HCT116 (cell line): Measurements from ENCODE around the gene ZFYVE16. TPM values are rescaled to one million over a fixed set of nuclear protein-coding genes. Genes with fewer than 3 reads are reported as not detected.

Source experiments
- ATAC-seq: fragments of 200-7000 bp; cut with Tn5 transposase; 2 replicates; pipeline ENCODE4 v1.9.1; 2020; ENCODE audit warnings: mild to moderate bottlenecking, moderate library complexity
- BruUV-seq: library from RNA; stranded (reverse); fragments of 400-500 nt; replicated peaks from 2 replicates; lab custom pipeline; 2021; lab: Mats Ljungman, UMichigan
- CTCF ChIA-PET: fragments of 300-600 bp; sonication (Branson Sonifier 250); formaldehyde crosslinking; loops from one replicate; lab custom pipeline; 2021; ENCODE audit warnings: antibody characterized with exemption; lab: Charles Lee
- POLR2A ChIA-PET: fragments of 300-600, 350-600 bp; sonication (Branson Sonifier 250); formaldehyde crosslinking; loops from one replicate; lab custom pipeline; 2021; ENCODE audit warnings: antibody characterized with exemption; lab: Charles Lee
- RAD21 ChIA-PET, 2 experiments: fragments of 300-600 bp; sonication (Branson Sonifier 250); formaldehyde crosslinking; loops; one replicate each; lab custom pipeline; 2023; ENCODE audit warnings: low total read pairs in 2 of 2; ENCODE audit not compliant: uncharacterized antibody in 2 of 2, unreplicated experiment in 2 of 2, low non-redundant PET in 1 of 2; lab: Charles Lee
- DNase-seq: peaks from one replicate; pipeline ENCODE4 v3.0.0-alpha.2; 2010; ENCODE audit warnings: low read depth, low spot score
- H2AFZ ChIP-seq: fragments of 200-600 bp; shearing (Covaris generic), sonication (generic); 2 replicates; pipeline ENCODE4 v1.6.1; 2017; ENCODE audit warnings: low read depth, mixed run types, mixed read lengths, antibody characterized with exemption, low read length; ENCODE audit not compliant: poor library complexity, severe bottlenecking
- H3K27ac ChIP-seq: 2 replicates; pipeline ENCODE4 v1.5.1; 2012; ENCODE audit warnings: low read depth, low read length
- H3K27me3 ChIP-seq: fragments of 200-600 bp; sonication (generic); 2 replicates; pipeline ENCODE4 v1.6.1; 2016; ENCODE audit warnings: mixed run types, low read length, mixed read lengths; ENCODE audit not compliant: insufficient read depth
- H3K36me3 ChIP-seq, 2 experiments: fragments of 200-500 bp in 1 of 2; fragments of 200-600 bp in 1 of 2; sonication (Bioruptor generic) in 1 of 2; sonication (generic) in 1 of 2; 2 replicates each; pipeline versions ENCODE4 v1.5.1 to v1.6.1; 2014 to 2016; ENCODE audit warnings: low read length in 2 of 2, inconsistent platforms in 1 of 2, mixed read lengths in 1 of 2, mixed run types in 1 of 2; ENCODE audit not compliant: insufficient read depth in 2 of 2, control insufficient read depth in 1 of 2
- H3K4me1 ChIP-seq, 2 experiments: fragments of 200-600 bp in 1 of 2; sonication (generic) in 1 of 2; 2 replicates each; pipeline versions ENCODE4 v1.5.1 to v1.6.1; 2012 to 2017; ENCODE audit warnings: low read length in 2 of 2, inconsistent platforms in 1 of 2, mild to moderate bottlenecking in 1 of 2, mixed read lengths in 1 of 2, mixed run types in 1 of 2, moderate library complexity in 1 of 2; ENCODE audit not compliant: insufficient read depth in 2 of 2, control insufficient read depth in 1 of 2
- H3K4me2 ChIP-seq: fragments of 200-600 bp; sonication (generic); 2 replicates; pipeline ENCODE4 v1.6.1; 2017; ENCODE audit warnings: mixed run types, low read length, mixed read lengths
- H3K4me3 ChIP-seq, 2 experiments: fragments of 200-600 bp in 1 of 2; sonication (generic) in 1 of 2; replicated peaks in 1 of 2; 2 replicates each; pipeline ENCODE4 v1.5.1; 2011 to 2016; ENCODE audit warnings: low read length in 2 of 2, control low read depth in 1 of 2, low read depth in 1 of 2, mild to moderate bottlenecking in 1 of 2, mixed read lengths in 1 of 2, mixed run types in 1 of 2
- H3K79me2 ChIP-seq: fragments of 200-600 bp; sonication (generic); 2 replicates; pipeline ENCODE4 v1.6.1; 2017; ENCODE audit warnings: mild to moderate bottlenecking, mixed run types, low read length, moderate library complexity, mixed read lengths; ENCODE audit not compliant: insufficient read depth
- H3K9ac ChIP-seq: fragments of 200-600 bp; sonication (generic); 2 replicates; pipeline ENCODE4 v1.6.1; 2016; ENCODE audit warnings: low read length, mixed read lengths
- H3K9me2 ChIP-seq: fragments of 200-600 bp; sonication (generic), shearing (Covaris generic); 2 replicates; pipeline ENCODE4 v1.6.1; 2017; ENCODE audit warnings: mixed run types, mild to moderate bottlenecking, moderate library complexity; ENCODE audit not compliant: insufficient read depth
- H3K9me3 ChIP-seq, 2 experiments: fragments of 200-500 bp in 1 of 2; fragments of 200-600 bp in 1 of 2; sonication (Bioruptor generic) in 1 of 2; sonication (generic) in 1 of 2; 2 replicates each; pipeline ENCODE4 v1.6.1; 2014 to 2017; ENCODE audit warnings: low read length in 2 of 2, mixed read lengths in 2 of 2, inconsistent platforms in 1 of 2, low read depth in 1 of 2, mild to moderate bottlenecking in 1 of 2, mixed run types in 1 of 2, moderate library complexity in 1 of 2; ENCODE audit not compliant: control insufficient read depth in 1 of 2, insufficient read depth in 1 of 2
- H4K20me1 ChIP-seq: fragments of 200-600 bp; sonication (generic), shearing (Covaris generic); 2 replicates; pipeline ENCODE4 v1.6.1; 2017; ENCODE audit warnings: mixed run types, mild to moderate bottlenecking, moderate library complexity; ENCODE audit not compliant: insufficient read depth
- ATF3 ChIP-seq: IDR thresholded peaks from 2 replicates; pipeline ENCODE4 v1.6.1; 2012
- CBX3 ChIP-seq: IDR thresholded peaks from 2 replicates; pipeline ENCODE4 v1.6.1; 2012; ENCODE audit warnings: low read depth
- CEBPB ChIP-seq: IDR thresholded peaks from 2 replicates; pipeline ENCODE4 v1.6.1; 2012; ENCODE audit warnings: low read depth
- CTCF ChIP-seq, 3 experiments: fragments of 200-600 bp in 1 of 3; sonication (generic) in 1 of 3; IDR thresholded peaks in 2 of 3; conservative IDR thresholded peaks in 1 of 3; 2 replicates each; pipeline ENCODE4 v1.5.1; 2012 to 2017; ENCODE audit warnings: low read depth in 2 of 3, low read length in 2 of 3, antibody characterized with exemption in 1 of 3, borderline replicate concordance in 1 of 3, control low read depth in 1 of 3, mild to moderate bottlenecking in 1 of 3, mixed read lengths in 1 of 3, mixed run types in 1 of 3, moderate library complexity in 1 of 3; ENCODE audit not compliant: insufficient read depth in 1 of 3
- EZH2phosphoT487 ChIP-seq: fragments of 200-600 bp; IDR thresholded peaks from 2 replicates; pipeline ENCODE4 v1.6.1; 2018; ENCODE audit warnings: antibody characterized with exemption, borderline replicate concordance
- FOSL1 ChIP-seq: IDR thresholded peaks from 2 replicates; pipeline ENCODE4 v1.6.1; 2012; ENCODE audit warnings: low read depth
- JUND ChIP-seq: IDR thresholded peaks from 2 replicates; pipeline ENCODE4 v1.6.1; 2012
- RAD21 ChIP-seq: IDR thresholded peaks from 2 replicates; pipeline ENCODE4 v1.6.1; 2012; ENCODE audit warnings: low read depth, mild to moderate bottlenecking
- REST ChIP-seq: IDR thresholded peaks from 2 replicates; pipeline ENCODE4 v1.6.1; 2012; ENCODE audit warnings: low read depth
- SP1 ChIP-seq: IDR thresholded peaks from 2 replicates; pipeline ENCODE4 v1.6.1; 2012; ENCODE audit warnings: low read depth
- SRF ChIP-seq: IDR thresholded peaks from 2 replicates; pipeline ENCODE4 v1.6.1; 2012; ENCODE audit warnings: low read depth
- TCF7L2 ChIP-seq: IDR thresholded peaks from 2 replicates; pipeline ENCODE4 v1.7.0; 2011; ENCODE audit warnings: borderline replicate concordance, inconsistent platforms; ENCODE audit not compliant: insufficient read depth, insufficient read length; ENCODE audit errors: extremely low read depth
- YY1 ChIP-seq: IDR thresholded peaks from 2 replicates; pipeline ENCODE4 v1.6.1; 2011; ENCODE audit warnings: low read length, low read depth, moderate library complexity, mild to moderate bottlenecking; ENCODE audit not compliant: insufficient replicate concordance; ENCODE audit errors: extremely low read depth
- ZFX ChIP-seq: fragments of 450-650 bp; IDR thresholded peaks from 2 replicates; pipeline ENCODE4 v1.6.1; 2017
- ZNF274 ChIP-seq: fragments of 200-500 bp; sonication (Bioruptor generic); IDR thresholded peaks from 2 replicates; pipeline ENCODE4 v1.6.1; 2014; ENCODE audit warnings: mild to moderate bottlenecking, low read depth, low read length, inconsistent platforms
- intact Hi-C: fragments of 100-400 bp; cut with micrococcal nuclease; formaldehyde crosslinking; loops from 2 replicates; pipeline ENCODE4 v1.10.0; 2022
- total RNA-seq: library from RNA; stranded (reverse); gene quantifications from one replicate; pipeline ENCODE4 v1.2.1, GENCODE V29; 2021; ENCODE audit not compliant: unreplicated experiment

The ZFYVE16 gene
- total RNA-seq, 1 experiment from 2014 or later = 24.2 TPM

GRCh38 chr5:80364892-80365291 is 43.0 kb upstream of the ZFYVE16 start:
- H3K36me3 ChIP-seq = no peaks in the 10 kb centered on the region
- H3K4me1 ChIP-seq = no peaks in the 10 kb centered on the region
- no peaks in the 10 kb centered on the region for H3K27me3 ChIP-seq
- DNase-seq (no peak), ATAC-seq (no peak)
- BruUV-seq = no TSS peak
- ChIA-PET POLR2A (no interaction called here), RAD21 (no interaction called here), CTCF (no interaction called here)
- H3K79me2 ChIP-seq = no peaks in the 10 kb centered on the region
- intact Hi-C loops = no loop called here
- H3K9me2 ChIP-seq = no peaks in the 10 kb centered on the region
- no peaks in the 10 kb centered on the region for H4K20me1 ChIP-seq
- no peak overlapping the region for H3K4me3 ChIP-seq
- no peak overlapping the region for H3K27ac ChIP-seq
- H3K4me2 ChIP-seq = no peak overlapping the region
- TF ChIP-seq CBX3 = no peak
- no peak for TF ChIP-seq SP1
- no peak for TF ChIP-seq TCF7L2
- no peak for TF ChIP-seq CTCF (IDR thresholded peaks at IDR 0.05 in 2 of 3, conservative IDR thresholded peaks at IDR 0.05 in 1 of 3; ENCODE audit: borderline replicate concordance in 1 of 3, insufficient read depth in 1 of 3, low read depth in 2 of 3, low read length in 2 of 3)
- no peak for TF ChIP-seq CEBPB
- TF ChIP-seq, all 23 proteins: peak for 0
- H2AFZ ChIP-seq = no peak overlapping the region
- H3K9me3 ChIP-seq = no peaks in the 10 kb centered on the region
- no peak overlapping the region for H3K9ac ChIP-seq

GRCh38 chr5:80368661-80369480 is 39.0 kb upstream of the ZFYVE16 start:
- POLR2A ChIA-PET = no interaction called here
- Histone ChIP-seq H3K4me3 (no peak overlapping the region), H4K20me1 (no peaks in the 10 kb centered on the region), H3K4me2 (no peak overlapping the region), H3K27ac (no peak overlapping the region), H3K9me2 (no peaks in the 10 kb centered on the region), H3K4me1 (no peaks in the 10 kb centered on the region), H3K9me3 (no peaks in the 10 kb centered on the region), H3K27me3 (no peaks in the 10 kb centered on the region), H3K79me2 (no peaks in the 10 kb centered on the region), H2AFZ (no peak overlapping the region), H3K36me3 (no peaks in the 10 kb centered on the region), H3K9ac (no peak overlapping the region)
- BruUV-seq = no TSS peak
- RAD21 ChIA-PET = no interaction called here
- intact Hi-C loops = no loop called here
- CTCF ChIA-PET = no interaction called here
- no peak for ATAC-seq
- DNase-seq = no peak
- TF ChIP-seq ZFX (no peak), REST (no peak), SRF (no peak), EZH2phosphoT487 (no peak), CEBPB (no peak), ATF3 (no peak), RAD21 (no peak), FOSL1 (no peak), JUND (no peak), ZNF274 (no peak), YY1 (no peak)
